Central memory CD8-positive, alpha-beta T cell (primary cell): Measurements from ENCODE around the gene CACNB2.

Experiments
- ATAC-seq: fragments of 150-1000 bp; cut with Tn5 transposase; replicated peaks from 2 replicates; pipeline ENCODE4 v1.10.0; 2022; ENCODE audit warnings: mild to moderate bottlenecking, moderate FRiP score, moderate number of reproducible peaks; ENCODE audit not compliant: poor library complexity, severe bottlenecking; ENCODE audit errors: extremely low read depth
- DNase-seq, 2 donors: peaks; one replicate each; pipeline ENCODE4 v3.0.0; 2021; ENCODE audit warnings: low spot score in 2 of 2
- H3K27ac Mint-ChIP-seq: one replicate; pipeline ENCODE4 v1.8.0; 2022; ENCODE audit warnings: low read depth, mild to moderate bottlenecking, moderate library complexity, mixed read lengths
- H3K27me3 Mint-ChIP-seq: one replicate; pipeline ENCODE4 v1.8.0; 2022; ENCODE audit warnings: mixed read lengths
- H3K36me3 Mint-ChIP-seq: one replicate; pipeline ENCODE4 v1.8.0; 2022; ENCODE audit warnings: mild to moderate bottlenecking, moderate library complexity, mixed read lengths; ENCODE audit not compliant: insufficient read depth
- H3K4me1 Mint-ChIP-seq: one replicate; pipeline ENCODE4 v1.8.0; 2022; ENCODE audit warnings: mixed read lengths
- H3K4me3 Mint-ChIP-seq: one replicate; pipeline ENCODE4 v1.8.0; 2022; ENCODE audit warnings: mild to moderate bottlenecking, moderate library complexity, mixed read lengths
- H3K9me3 Mint-ChIP-seq: one replicate; pipeline ENCODE4 v1.8.0; 2022; ENCODE audit warnings: mixed read lengths

The CACNB2 gene

DNA sequence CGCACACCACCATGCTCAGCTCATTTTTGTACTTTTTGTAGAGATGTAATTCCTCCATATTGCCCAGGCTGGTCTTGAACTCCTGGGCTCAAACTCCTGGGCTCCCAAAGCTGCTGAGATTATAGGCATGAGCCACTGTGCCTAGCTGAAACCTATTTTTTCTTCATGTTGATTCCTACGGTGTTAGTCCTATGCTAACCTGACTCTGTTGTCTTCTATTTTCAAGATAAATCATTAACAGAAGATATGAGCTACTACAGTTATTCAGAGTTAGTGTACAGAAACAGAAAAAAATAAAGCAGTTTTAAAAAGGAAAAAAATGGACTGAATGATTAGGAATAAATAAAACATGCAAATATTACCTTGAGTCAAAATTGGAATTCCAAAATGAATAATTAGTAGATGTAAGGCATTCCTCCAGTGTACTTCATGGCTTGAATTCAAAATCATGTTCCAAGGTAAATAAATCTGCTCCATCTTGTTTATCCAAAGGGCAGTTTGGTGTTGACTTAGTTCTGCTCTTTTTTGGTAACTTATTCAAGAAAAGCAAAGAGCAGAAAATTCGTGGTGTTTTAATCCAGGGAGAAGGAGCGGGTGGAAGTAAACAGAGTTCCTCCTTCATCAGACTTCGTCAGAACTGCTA lies 185.8 kb downstream of the CACNB2 start:
- Mint-ChIP-seq H3K4me1 (no peaks in the 10 kb centered on the region), H3K36me3 (no peaks in the 10 kb centered on the region), H3K27ac (no peak overlapping the region), H3K9me3 (no peaks in the 10 kb centered on the region), H3K4me3 (no peak overlapping the region), H3K27me3 (no peaks in the 10 kb centered on the region)
- no peak for DNase-seq
- no peak for ATAC-seq

DNA sequence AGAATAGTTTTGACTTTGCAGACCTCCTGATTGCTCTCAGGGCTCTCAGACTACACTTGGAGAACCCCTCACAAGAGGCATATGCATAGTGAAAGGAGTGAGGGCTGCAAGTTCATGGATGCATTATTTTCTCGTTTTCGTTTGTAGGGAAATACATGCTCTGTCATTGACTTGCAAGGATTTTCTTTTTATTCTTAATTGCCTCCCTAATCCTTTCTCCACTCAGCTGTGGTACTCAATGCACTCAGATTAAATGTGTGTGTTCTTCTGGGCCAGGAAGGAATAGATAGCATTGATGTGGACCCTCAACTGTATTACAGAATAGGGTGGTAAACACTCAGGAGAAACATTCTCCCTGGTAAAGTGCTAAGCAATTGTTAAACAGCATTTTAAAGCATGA lies 188.7 kb downstream of the CACNB2 start:
- DNase-seq (no peak), ATAC-seq (no peak)
- Mint-ChIP-seq H3K27me3 (no peaks in the 10 kb centered on the region), H3K4me1 (no peaks in the 10 kb centered on the region), H3K36me3 (no peaks in the 10 kb centered on the region), H3K4me3 (no peak overlapping the region), H3K27ac (no peak overlapping the region), H3K9me3 (no peaks in the 10 kb centered on the region)

DNA sequence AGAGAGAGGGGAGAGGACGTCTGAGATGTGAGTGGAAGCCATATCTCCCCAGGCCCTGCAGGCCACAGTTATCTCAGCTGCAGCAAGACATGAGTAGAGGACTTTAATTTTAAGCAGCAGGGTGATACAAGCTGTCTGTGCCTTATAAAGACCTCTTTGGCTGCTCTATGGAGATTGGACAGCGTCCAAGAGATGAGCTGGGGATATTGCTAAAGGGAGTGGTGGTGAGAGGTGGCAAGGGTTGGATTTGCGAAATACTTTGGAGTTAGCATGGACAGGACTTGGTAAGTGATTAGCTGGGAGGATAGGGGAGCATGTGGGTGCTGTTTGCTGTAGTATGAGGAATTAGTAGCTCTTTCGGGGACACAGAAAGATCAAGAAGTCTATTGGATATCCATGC lies 191.8 kb downstream of the CACNB2 start:
- ATAC-seq (no peak), DNase-seq (no peak)
- no peak overlapping the region for H3K27ac Mint-ChIP-seq
- no peaks in the 10 kb centered on the region for H3K4me1 Mint-ChIP-seq
- H3K4me3 Mint-ChIP-seq, result no peak overlapping the region
- H3K27me3 Mint-ChIP-seq, result no peaks in the 10 kb centered on the region
- H3K36me3 Mint-ChIP-seq, result no peaks in the 10 kb centered on the region
- no peaks in the 10 kb centered on the region for H3K9me3 Mint-ChIP-seq

DNA sequence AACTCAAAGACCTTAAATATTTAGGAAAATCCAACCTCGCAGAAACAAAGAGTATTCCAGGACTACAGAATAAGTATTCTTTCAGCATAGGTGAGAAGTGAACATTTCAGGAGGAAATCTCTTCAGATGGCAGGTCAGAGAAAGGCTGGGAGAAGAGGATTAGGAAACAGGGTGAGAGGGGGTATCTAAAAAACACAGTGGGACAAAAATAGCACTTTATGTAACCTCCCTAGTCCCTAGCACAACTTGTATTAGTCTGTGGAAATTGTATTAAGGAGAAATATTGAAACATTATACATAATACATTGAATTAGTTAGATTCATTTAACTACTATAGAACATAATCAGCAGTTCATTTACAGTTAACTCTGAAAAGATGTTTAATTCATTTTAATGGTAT lies 192.3 kb downstream of the CACNB2 start:
- Mint-ChIP-seq H3K27ac (no peak overlapping the region), H3K4me3 (no peak overlapping the region), H3K36me3 (no peaks in the 10 kb centered on the region), H3K27me3 (no peaks in the 10 kb centered on the region), H3K9me3 (no peaks in the 10 kb centered on the region), H3K4me1 (no peaks in the 10 kb centered on the region)
- no peak for DNase-seq
- ATAC-seq, result no peak

- no peak overlapping the region for H3K4me3 Mint-ChIP-seq
- no peaks in the 10 kb centered on the region for H3K36me3 Mint-ChIP-seq
- no peak overlapping the region for H3K27ac Mint-ChIP-seq
- DNase-seq, result no peak
- no peaks in the 10 kb centered on the region for H3K4me1 Mint-ChIP-seq
- no peak for ATAC-seq
- H3K27me3 Mint-ChIP-seq, result no peaks in the 10 kb centered on the region
- H3K9me3 Mint-ChIP-seq, result no peaks in the 10 kb centered on the region
Measured at GRCh38 chr10:18333621-18334020, 193.4 kb downstream of the CACNB2 start.

GRCh38 chr10:18334116-18334867 lies 194.1 kb downstream of the CACNB2 start:
- DNase-seq (no peak), ATAC-seq (no peak)
- Mint-ChIP-seq H3K9me3 (no peaks in the 10 kb centered on the region), H3K27me3 (no peaks in the 10 kb centered on the region), H3K4me1 (no peaks in the 10 kb centered on the region), H3K36me3 (no peaks in the 10 kb centered on the region), H3K4me3 (no peak overlapping the region), H3K27ac (no peak overlapping the region)

- no peaks in the 10 kb centered on the region for H3K9me3 Mint-ChIP-seq
- no peak overlapping the region for H3K27ac Mint-ChIP-seq
- DNase-seq (no peak), ATAC-seq (no peak)
- H3K36me3 Mint-ChIP-seq, result no peaks in the 10 kb centered on the region
- H3K4me1 Mint-ChIP-seq, result no peaks in the 10 kb centered on the region
- H3K27me3 Mint-ChIP-seq, result no peaks in the 10 kb centered on the region
- H3K4me3 Mint-ChIP-seq, result no peak overlapping the region
Measured at GRCh38 chr10:18340496-18341051, 200.3 kb downstream of the CACNB2 start.

DNA sequence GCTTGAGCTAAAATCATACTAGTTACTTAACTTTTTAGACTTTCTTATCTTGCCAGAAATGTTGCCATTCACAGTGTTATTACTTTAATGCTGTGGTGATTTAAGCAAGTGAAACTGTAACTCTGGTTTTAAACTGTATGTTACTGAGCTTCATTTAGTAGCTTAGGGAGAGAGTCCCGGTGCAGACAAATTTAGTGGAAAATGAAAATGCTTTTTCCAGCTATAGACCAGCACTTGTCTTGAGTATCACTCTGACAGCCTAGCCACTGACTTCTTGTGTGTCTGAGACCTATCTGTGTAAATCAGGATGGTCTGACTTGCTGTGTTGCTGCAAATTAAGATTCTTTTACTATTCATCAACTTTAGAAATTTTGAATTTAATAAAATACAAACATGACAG lies 200.8 kb downstream of the CACNB2 start:
- no peaks in the 10 kb centered on the region for H3K4me1 Mint-ChIP-seq
- H3K9me3 Mint-ChIP-seq, result no peaks in the 10 kb centered on the region
- DNase-seq (no peak), ATAC-seq (no peak)
- no peaks in the 10 kb centered on the region for H3K36me3 Mint-ChIP-seq
- no peaks in the 10 kb centered on the region for H3K27me3 Mint-ChIP-seq
- no peak overlapping the region for H3K27ac Mint-ChIP-seq
- H3K4me3 Mint-ChIP-seq, result no peak overlapping the region

DNA sequence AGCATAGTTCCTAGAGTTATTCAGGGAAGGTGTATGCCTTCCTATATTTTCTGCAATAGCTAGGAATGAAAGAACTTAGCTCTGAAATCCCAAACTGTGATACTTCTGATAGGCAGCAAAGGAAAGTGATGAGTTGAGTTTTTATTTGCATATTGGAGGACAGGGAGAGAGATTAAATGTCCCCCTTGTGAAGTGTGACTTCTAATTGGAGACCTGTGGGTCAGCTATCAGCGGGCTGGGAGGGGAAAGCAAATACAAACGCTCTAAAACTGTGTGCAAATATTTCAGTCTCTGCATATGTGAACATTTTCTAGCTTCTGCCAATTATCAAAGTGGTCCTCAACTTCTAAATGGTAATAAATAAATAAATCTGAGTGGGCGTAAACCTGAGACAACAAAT lies 203.3 kb downstream of the CACNB2 start:
- Mint-ChIP-seq H3K4me1 (no peaks in the 10 kb centered on the region), H3K27ac (no peak overlapping the region), H3K4me3 (no peak overlapping the region), H3K36me3 (no peaks in the 10 kb centered on the region), H3K27me3 (no peaks in the 10 kb centered on the region), H3K9me3 (no peaks in the 10 kb centered on the region)
- no peak for ATAC-seq
- DNase-seq, result no peak

GRCh38 chr10:18345308-18345707 lies 205.1 kb downstream of the CACNB2 start:
- Mint-ChIP-seq H3K4me3 (no peak overlapping the region), H3K27ac (no peak overlapping the region), H3K9me3 (no peaks in the 10 kb centered on the region), H3K4me1 (no peaks in the 10 kb centered on the region), H3K36me3 (no peaks in the 10 kb centered on the region), H3K27me3 (no peaks in the 10 kb centered on the region)
- DNase-seq, result no peak
- no peak for ATAC-seq

DNA sequence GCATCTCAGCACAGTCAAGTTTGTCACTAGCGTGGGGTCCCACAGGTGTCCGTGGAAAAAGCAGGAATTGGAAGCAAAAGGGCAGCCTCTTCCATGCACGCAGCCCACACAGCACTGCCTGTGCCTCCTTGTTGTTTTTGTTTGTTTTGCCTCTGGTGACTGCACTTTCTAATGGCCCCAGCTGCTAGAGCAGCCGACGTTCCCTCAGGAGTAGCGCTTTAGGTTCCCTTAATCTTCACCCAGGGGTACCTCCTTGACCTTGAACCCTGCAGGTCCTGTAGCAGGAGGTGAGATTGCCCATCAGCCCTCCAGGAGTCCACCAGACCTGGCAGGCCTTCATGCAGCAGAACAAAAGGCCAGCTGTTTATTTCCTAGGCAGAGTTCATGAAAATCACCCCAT lies 210.1 kb downstream of the CACNB2 start:
- Mint-ChIP-seq H3K27ac (no peak overlapping the region), H3K27me3 (no peaks in the 10 kb centered on the region), H3K4me1 (no peaks in the 10 kb centered on the region), H3K36me3 (no peaks in the 10 kb centered on the region), H3K9me3 (no peaks in the 10 kb centered on the region), H3K4me3 (no peak overlapping the region)
- ATAC-seq (no peak), DNase-seq (no peak)

GRCh38 chr10:18351421-18351820 lies 211.2 kb downstream of the CACNB2 start:
- Mint-ChIP-seq H3K9me3 (no peaks in the 10 kb centered on the region), H3K27ac (no peak overlapping the region), H3K4me1 (no peaks in the 10 kb centered on the region), H3K27me3 (no peaks in the 10 kb centered on the region), H3K36me3 (no peaks in the 10 kb centered on the region), H3K4me3 (no peak overlapping the region)
- ATAC-seq (no peak), DNase-seq (no peak)

- Mint-ChIP-seq H3K4me3 (no peak overlapping the region), H3K9me3 (no peaks in the 10 kb centered on the region), H3K27me3 (no peaks in the 10 kb centered on the region), H3K36me3 (no peaks in the 10 kb centered on the region), H3K4me1 (no peaks in the 10 kb centered on the region), H3K27ac (no peak overlapping the region)
- ATAC-seq (no peak), DNase-seq (no peak)
Measured at GRCh38 chr10:18352175-18352574, 212.0 kb downstream of the CACNB2 start.
